ENCODE measurements around the gene FAM114A2. TPM values are rescaled to one million over a fixed set of nuclear protein-coding genes. Genes with fewer than 3 reads are reported as not detected.

Gene FAM114A2
- total RNA-seq = 10 to 100 TPM; 17.4 to 20.5 (median 17.9) TPM

GRCh38 chr5:154038707-154039457, at the start of gene FAM114A2, which contains the start of gene MFAP3:
FAM114A2 (minus strand) TSS chr5:154038910; CDS start chr5:154034953, 3,957 bp downstream.
MFAP3 (plus strand) TSS chr5:154038967; CDS start chr5:154049723, 10,756 bp downstream.
- TF ChIP-seq EP300 (IDR thresholded peaks at IDR 0.05) (no peak), POLR2AphosphoS5 (IDR thresholded peaks at IDR 0.05) (peak; percentile 97), POLR2A (IDR thresholded peaks at IDR 0.05; ENCODE audit: low read depth) (peak; percentile 35)
- TF ChIP-seq, protein P1, sequence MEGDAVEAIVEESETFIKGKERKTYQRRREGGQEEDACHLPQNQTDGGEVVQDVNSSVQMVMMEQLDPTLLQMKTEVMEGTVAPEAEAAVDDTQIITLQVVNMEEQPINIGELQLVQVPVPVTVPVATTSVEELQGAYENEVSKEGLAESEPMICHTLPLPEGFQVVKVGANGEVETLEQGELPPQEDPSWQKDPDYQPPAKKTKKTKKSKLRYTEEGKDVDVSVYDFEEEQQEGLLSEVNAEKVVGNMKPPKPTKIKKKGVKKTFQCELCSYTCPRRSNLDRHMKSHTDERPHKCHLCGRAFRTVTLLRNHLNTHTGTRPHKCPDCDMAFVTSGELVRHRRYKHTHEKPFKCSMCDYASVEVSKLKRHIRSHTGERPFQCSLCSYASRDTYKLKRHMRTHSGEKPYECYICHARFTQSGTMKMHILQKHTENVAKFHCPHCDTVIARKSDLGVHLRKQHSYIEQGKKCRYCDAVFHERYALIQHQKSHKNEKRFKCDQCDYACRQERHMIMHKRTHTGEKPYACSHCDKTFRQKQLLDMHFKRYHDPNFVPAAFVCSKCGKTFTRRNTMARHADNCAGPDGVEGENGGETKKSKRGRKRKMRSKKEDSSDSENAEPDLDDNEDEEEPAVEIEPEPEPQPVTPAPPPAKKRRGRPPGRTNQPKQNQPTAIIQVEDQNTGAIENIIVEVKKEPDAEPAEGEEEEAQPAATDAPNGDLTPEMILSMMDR (IDR thresholded peaks at IDR 0.05) = peak in 1 of 3 experiments; percentile 15
- peak; percentile 96 for DNase-seq (ENCODE audit: extremely low spot score)
- Histone ChIP-seq H3K27ac (replicated peaks in 1 of 4) (peak within 1 kb of the TSS; percentile 83 to 91 (median 88)), H3K9me3 (no peaks in the 10 kb centered on the region), H3K4me1 (peaks cover 42 to 59% (median 49%) of the 10 kb centered on the region in 4 donors), H3K27me3 (no peaks in the 10 kb centered on the region), H3K36me3 (peaks cover 0 to 3% (median 0%) of the 10 kb centered on the region in 4 donors), H3K4me3 (peak within 1 kb of the TSS; percentile 78 to 86 (median 80))
- 1% methylated on average over 35 of the region's 51 CpGs for WGBS
- intact Hi-C loops (cut with DNase I) = no loop called here

GRCh38 chr5:154087260-154087659, 48.5 kb upstream of the FAM114A2 start:
- no peaks in the 10 kb centered on the region for H3K36me3 ChIP-seq
- DNase-seq (ENCODE audit: extremely low spot score) = no peak
- TF ChIP-seq POLR2A (IDR thresholded peaks at IDR 0.05; ENCODE audit: low read depth) (no peak), EP300 (IDR thresholded peaks at IDR 0.05) (no peak), POLR2AphosphoS5 (IDR thresholded peaks at IDR 0.05) (no peak)
- TF ChIP-seq, protein P1 (IDR thresholded peaks at IDR 0.05) = no peak
- 52% methylated on average over 2 of the region's 2 CpGs for WGBS
- intact Hi-C loops (cut with DNase I) = no loop called here
- no peaks in the 10 kb centered on the region for H3K9me3 ChIP-seq
- H3K4me1 ChIP-seq = peaks cover 14 to 16% (median 14%) of the 10 kb centered on the region in 4 donors
- H3K27me3 ChIP-seq = no peaks in the 10 kb centered on the region
- H3K4me3 ChIP-seq = no peak overlapping the region
- H3K27ac ChIP-seq (replicated peaks in 1 of 4) = no peak overlapping the region

- Histone ChIP-seq H3K27ac (replicated peaks in 1 of 4) (no peak overlapping the region), H3K36me3 (no peaks in the 10 kb centered on the region), H3K4me3 (no peak overlapping the region), H3K4me1 (peaks cover 8 to 11% (median 8%) of the 10 kb centered on the region in 4 donors), H3K27me3 (no peaks in the 10 kb centered on the region), H3K9me3 (no peaks in the 10 kb centered on the region)
- intact Hi-C loops (cut with DNase I) = no loop called here
- WGBS = 77% methylated on average over 4 of the region's 4 CpGs
- TF ChIP-seq EP300 (IDR thresholded peaks at IDR 0.05) = no peak
- no peak for TF ChIP-seq POLR2A (IDR thresholded peaks at IDR 0.05; ENCODE audit: low read depth)
- TF ChIP-seq POLR2AphosphoS5 (IDR thresholded peaks at IDR 0.05) = no peak
- TF ChIP-seq, protein P1 (IDR thresholded peaks at IDR 0.05) = no peak
- DNase-seq (ENCODE audit: extremely low spot score) = no peak
Observed at GRCh38 chr5:154086641-154087040, 47.9 kb upstream of the FAM114A2 start.

- no peak for DNase-seq (ENCODE audit: extremely low spot score)
- H3K4me3 ChIP-seq = no peak overlapping the region
- TF ChIP-seq EP300 (IDR thresholded peaks at IDR 0.05) (no peak), POLR2AphosphoS5 (IDR thresholded peaks at IDR 0.05) (no peak), POLR2A (IDR thresholded peaks at IDR 0.05; ENCODE audit: low read depth) (no peak)
- TF ChIP-seq, protein P1 (IDR thresholded peaks at IDR 0.05) = no peak
- no peaks in the 10 kb centered on the region for H3K9me3 ChIP-seq
- no peaks in the 10 kb centered on the region for H3K36me3 ChIP-seq
- no peaks in the 10 kb centered on the region for H3K27me3 ChIP-seq
- no peak overlapping the region for H3K27ac ChIP-seq (replicated peaks in 1 of 4)
- H3K4me1 ChIP-seq = peaks cover 3 to 7% (median 3%) of the 10 kb centered on the region in 4 donors
- intact Hi-C loops (cut with DNase I) = no loop called here
- WGBS = 61% methylated on average over 3 of the region's 3 CpGs
Observed at GRCh38 chr5:154086146-154086545, 47.4 kb upstream of the FAM114A2 start.

Measured in esophagus muscularis mucosa (tissue), 4 donors.